Brain microvascular endothelial cell (primary cell): ENCODE measurements around the gene EMC8.
A peak's percentile ranks its signal among the peaks of the same experiment; 100 is the strongest.

Source experiments
- DNase-seq: peaks from one replicate; pipeline ENCODE4 v3.0.0-alpha.2; 2020
- H3K27ac ChIP-seq: fragments of 250-450 bp; sonication (Bioruptor Pico); 2 replicates; pipeline ENCODE4 v1.5.1; 2020; ENCODE audit warnings: mild to moderate bottlenecking, moderate library complexity
- H3K27me3 ChIP-seq: fragments of 250-450 bp; sonication (Bioruptor Pico); replicated peaks from 2 replicates; pipeline ENCODE4 v1.5.1; 2020; ENCODE audit warnings: mild to moderate bottlenecking
- H3K36me3 ChIP-seq: fragments of 250-450 bp; sonication (Bioruptor Pico); replicated peaks from 2 replicates; pipeline ENCODE4 v1.5.1; 2020; ENCODE audit warnings: mild to moderate bottlenecking
- H3K4me3 ChIP-seq: 2 replicates; pipeline ENCODE4 v1.5.1; 2011; ENCODE audit warnings: low read depth, mild to moderate bottlenecking, control low read depth, low read length, moderate library complexity
- in situ Hi-C: cut with HindIII; loops from 2 replicates; pipeline ENCODE4 v1.10.0; 2017; ENCODE audit warnings: low sequenced_read_pairs, low pct_ligation_motif_present
- TF ChIP-seq, protein P1 (sequence below): IDR thresholded peaks from 2 replicates; pipeline ENCODE4 v1.5.1; 2011; ENCODE audit warnings: low read depth, mild to moderate bottlenecking, moderate library complexity, low read length, control low read depth, inconsistent platforms; ENCODE audit errors: missing control alignments

The EMC8 gene

DNA sequence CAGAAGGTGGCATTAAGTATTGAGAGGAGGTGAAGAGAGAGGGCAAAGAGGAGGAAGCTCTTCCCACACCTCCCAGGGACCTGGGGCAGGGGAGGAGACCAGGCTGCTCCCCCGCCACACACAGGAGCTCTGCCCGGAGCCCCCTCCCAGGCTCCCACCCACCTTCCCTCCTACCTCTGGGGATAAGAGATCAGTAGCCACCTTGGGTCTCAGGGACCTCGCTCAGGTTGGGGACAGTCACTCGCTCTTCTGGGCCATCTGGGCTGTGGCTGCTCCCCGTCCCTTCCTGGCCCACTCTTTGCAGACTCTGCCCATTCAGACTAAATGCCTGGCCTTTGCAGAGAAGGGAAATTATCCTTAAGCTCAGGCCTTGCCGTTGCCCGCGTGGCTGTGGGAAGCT lies 33.6 kb downstream of the EMC8 start:
- no peak for DNase-seq
- in situ Hi-C loops = no loop called here
- Histone ChIP-seq H3K36me3 (no peaks in the 10 kb centered on the region), H3K27ac (no peak overlapping the region), H3K4me3 (no peak overlapping the region), H3K27me3 (no peaks in the 10 kb centered on the region)
- TF ChIP-seq, protein P1, sequence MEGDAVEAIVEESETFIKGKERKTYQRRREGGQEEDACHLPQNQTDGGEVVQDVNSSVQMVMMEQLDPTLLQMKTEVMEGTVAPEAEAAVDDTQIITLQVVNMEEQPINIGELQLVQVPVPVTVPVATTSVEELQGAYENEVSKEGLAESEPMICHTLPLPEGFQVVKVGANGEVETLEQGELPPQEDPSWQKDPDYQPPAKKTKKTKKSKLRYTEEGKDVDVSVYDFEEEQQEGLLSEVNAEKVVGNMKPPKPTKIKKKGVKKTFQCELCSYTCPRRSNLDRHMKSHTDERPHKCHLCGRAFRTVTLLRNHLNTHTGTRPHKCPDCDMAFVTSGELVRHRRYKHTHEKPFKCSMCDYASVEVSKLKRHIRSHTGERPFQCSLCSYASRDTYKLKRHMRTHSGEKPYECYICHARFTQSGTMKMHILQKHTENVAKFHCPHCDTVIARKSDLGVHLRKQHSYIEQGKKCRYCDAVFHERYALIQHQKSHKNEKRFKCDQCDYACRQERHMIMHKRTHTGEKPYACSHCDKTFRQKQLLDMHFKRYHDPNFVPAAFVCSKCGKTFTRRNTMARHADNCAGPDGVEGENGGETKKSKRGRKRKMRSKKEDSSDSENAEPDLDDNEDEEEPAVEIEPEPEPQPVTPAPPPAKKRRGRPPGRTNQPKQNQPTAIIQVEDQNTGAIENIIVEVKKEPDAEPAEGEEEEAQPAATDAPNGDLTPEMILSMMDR = no peak

DNA sequence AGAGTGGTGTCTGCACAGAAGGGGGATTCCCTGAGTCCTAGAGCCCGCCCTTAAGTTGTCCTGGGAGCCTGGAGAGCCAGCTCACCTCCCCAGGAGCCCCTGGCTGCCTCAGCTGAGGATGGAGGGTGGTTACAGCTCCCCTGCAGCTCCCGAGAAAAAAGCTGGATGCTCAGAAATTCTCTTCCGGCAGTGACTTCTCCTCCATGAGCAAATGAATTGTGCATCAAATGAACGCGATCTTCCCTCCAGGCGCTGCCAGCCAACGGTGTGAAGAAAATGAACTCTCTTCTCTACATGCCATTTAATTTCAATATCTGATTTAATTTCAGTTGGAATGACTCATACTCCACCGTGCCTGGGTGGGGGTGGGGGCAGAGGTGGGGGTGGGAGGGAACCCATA lies 34.1 kb downstream of the EMC8 start:
- H3K27ac ChIP-seq = no peak overlapping the region
- in situ Hi-C loops = no loop called here
- no peak for DNase-seq
- H3K4me3 ChIP-seq = no peak overlapping the region
- no peaks in the 10 kb centered on the region for H3K36me3 ChIP-seq
- TF ChIP-seq, protein P1 = no peak
- H3K27me3 ChIP-seq = no peaks in the 10 kb centered on the region

DNA sequence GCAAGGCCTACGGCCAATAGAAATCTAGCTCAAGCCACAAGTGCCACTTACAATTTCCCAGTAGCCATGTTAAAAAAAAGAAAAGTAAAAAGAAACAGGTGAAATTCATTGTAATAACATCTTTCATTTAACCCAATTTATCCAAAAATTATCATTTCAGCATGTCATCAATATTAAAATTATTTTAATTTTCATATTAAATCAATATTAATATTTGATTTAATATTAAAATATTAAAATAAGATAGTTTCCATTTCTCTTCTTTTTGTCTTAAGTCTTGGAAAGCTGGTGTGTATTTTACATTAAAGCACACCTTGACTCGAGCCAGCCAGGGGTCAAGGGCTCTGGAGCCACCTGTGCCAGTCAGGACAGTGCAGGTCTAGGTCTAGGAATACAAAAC lies 35.7 kb downstream of the EMC8 start:
- H3K27ac ChIP-seq = no peak overlapping the region
- no peak for DNase-seq
- TF ChIP-seq, protein P1 = no peak
- no peak overlapping the region for H3K4me3 ChIP-seq
- in situ Hi-C loops = no loop called here
- H3K27me3 ChIP-seq = no peaks in the 10 kb centered on the region
- H3K36me3 ChIP-seq = no peaks in the 10 kb centered on the region

DNA sequence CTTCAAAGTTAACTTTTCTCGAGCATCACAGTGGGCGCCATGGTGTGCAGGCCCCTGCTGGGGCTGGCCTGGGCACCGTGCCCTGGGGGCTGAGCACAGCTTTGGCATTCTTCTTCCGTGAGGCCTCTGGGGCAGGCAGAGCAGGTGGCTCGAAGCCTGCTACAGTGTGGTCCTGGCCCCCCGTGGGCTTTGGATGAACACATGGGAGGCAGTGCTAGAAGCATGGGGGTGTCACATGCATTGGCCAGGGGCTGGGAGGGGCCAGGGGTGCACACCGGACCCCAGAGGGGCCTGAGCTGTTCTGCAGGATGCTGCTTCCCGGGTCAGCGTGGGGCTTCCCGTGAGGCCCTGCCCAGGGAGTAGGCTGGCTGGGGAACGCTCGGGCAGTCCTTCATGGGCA lies 36.4 kb downstream of the EMC8 start:
- Histone ChIP-seq H3K27me3 (no peaks in the 10 kb centered on the region), H3K36me3 (no peaks in the 10 kb centered on the region), H3K27ac (no peak overlapping the region), H3K4me3 (no peak overlapping the region)
- no peak for DNase-seq
- TF ChIP-seq, protein P1 = no peak
- in situ Hi-C loops = no loop called here

DNA sequence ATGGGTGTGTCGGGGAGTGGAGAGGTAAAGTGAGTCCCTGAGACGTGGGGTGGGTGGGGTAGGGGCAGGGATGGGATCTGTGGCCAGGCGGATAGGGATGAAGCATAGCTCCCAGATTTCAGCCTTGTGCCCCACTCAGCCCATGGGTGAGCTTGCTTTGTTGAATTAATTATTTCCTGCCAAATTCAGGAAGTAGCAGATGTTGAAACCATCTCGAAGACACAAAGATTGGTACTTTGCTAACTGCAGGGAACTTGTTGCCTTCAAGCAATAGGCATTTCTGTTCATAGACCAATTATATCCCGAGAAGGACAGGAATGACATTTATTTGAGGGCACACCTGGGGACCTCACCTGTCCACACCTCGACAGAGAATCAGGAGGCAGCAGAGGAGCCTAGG lies 37.5 kb downstream of the EMC8 start:
- Histone ChIP-seq H3K27ac (no peak overlapping the region), H3K27me3 (no peaks in the 10 kb centered on the region), H3K4me3 (no peak overlapping the region), H3K36me3 (no peaks in the 10 kb centered on the region)
- in situ Hi-C loops = no loop called here
- TF ChIP-seq, protein P1 = no peak
- DNase-seq = no peak

DNA sequence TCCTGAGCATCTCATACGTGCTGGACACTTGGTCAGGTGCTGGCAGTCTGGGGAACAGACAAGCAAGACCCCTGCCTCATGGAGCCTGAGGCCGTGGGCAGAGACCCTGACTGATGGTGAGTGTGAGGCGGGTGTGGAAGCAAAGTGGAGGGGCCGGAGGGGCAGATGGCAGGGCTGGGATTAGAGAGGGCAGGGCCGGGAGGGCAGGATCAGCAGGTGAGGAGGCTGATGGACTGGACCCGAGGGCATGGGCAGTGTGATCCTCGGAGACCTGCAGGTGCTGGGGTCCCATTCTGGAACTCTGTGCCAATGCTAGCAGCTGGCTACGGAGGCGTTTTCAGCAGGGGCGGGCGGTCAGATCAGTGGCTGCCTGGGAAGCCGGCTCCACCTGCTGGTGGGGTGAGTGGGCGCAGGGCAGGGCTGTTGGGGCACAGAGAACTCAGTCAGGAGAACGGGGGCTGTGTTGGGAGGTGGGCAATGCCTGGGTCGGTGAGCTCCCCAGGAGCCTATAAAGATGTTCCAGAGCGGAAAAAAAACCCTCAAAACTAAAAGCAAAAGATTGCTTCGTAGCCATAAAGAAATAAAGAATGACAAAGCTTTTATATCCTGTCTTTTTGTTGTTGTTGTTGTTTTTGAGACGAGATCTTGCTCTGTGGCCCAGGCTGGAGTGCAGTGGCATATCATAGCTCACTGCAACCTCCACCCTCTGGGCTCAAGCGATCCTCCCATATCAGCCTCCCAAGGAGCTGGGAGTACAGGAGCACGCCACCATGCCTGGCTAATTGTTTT lies 39.5 kb downstream of the EMC8 start:
- H3K36me3 ChIP-seq = no peaks in the 10 kb centered on the region
- no peaks in the 10 kb centered on the region for H3K27me3 ChIP-seq
- TF ChIP-seq, protein P1 = peak; percentile 59
- H3K4me3 ChIP-seq = no peak overlapping the region
- in situ Hi-C loops = no loop called here
- DNase-seq = no peak
- H3K27ac ChIP-seq = no peak overlapping the region
